ENCODE results near the gene WDR1.

WDR1 gene

GRCh38 chr4:10056334-10057022, 60.1 kb downstream of the WDR1 start:
- H3K4me3 ChIP-seq (replicated peaks in 1 of 2; ENCODE audit: low read depth in 2 of 2, low read length in 2 of 2): no peak overlapping the region
- no peak for TF ChIP-seq CTCF (IDR thresholded peaks at IDR 0.05; ENCODE audit: low read depth, low read length)
- no peak for DNase-seq (ENCODE audit: low read depth in 2 of 2)

- DNase-seq (ENCODE audit: low read depth in 2 of 2): peak; percentile 23 to 65
- TF ChIP-seq CTCF (IDR thresholded peaks at IDR 0.05; ENCODE audit: low read depth, low read length): no peak
- H3K4me3 ChIP-seq (replicated peaks in 1 of 2; ENCODE audit: low read depth in 2 of 2, low read length in 2 of 2): no peak overlapping the region
These were observed 60.7 kb downstream of the WDR1 start for GRCh38 chr4:10055871-10056270.

GRCh38 chr4:10054571-10055041, 62.0 kb downstream of the WDR1 start:
- TF ChIP-seq CTCF (IDR thresholded peaks at IDR 0.05; ENCODE audit: low read depth, low read length): no peak
- H3K4me3 ChIP-seq (replicated peaks in 1 of 2; ENCODE audit: low read depth in 2 of 2, low read length in 2 of 2): no peak overlapping the region
- DNase-seq (ENCODE audit: low read depth in 2 of 2): peak; percentile 61 to 79

- no peak for TF ChIP-seq CTCF (IDR thresholded peaks at IDR 0.05; ENCODE audit: low read depth, low read length)
- H3K4me3 ChIP-seq (replicated peaks in 1 of 2; ENCODE audit: low read depth in 2 of 2, low read length in 2 of 2): no peak overlapping the region
- DNase-seq (ENCODE audit: low read depth in 2 of 2): no peak
These were observed 62.8 kb downstream of the WDR1 start for GRCh38 chr4:10053635-10054453.

- DNase-seq (ENCODE audit: low read depth in 2 of 2): no peak
- TF ChIP-seq CTCF (IDR thresholded peaks at IDR 0.05; ENCODE audit: low read depth, low read length): no peak
- H3K4me3 ChIP-seq (replicated peaks in 1 of 2; ENCODE audit: low read depth in 2 of 2, low read length in 2 of 2): no peak overlapping the region
These were observed 65.0 kb downstream of the WDR1 start for GRCh38 chr4:10051517-10052135.

GRCh38 chr4:10050721-10051120, 65.9 kb downstream of the WDR1 start:
- DNase-seq (ENCODE audit: low read depth in 2 of 2): no peak
- no peak overlapping the region for H3K4me3 ChIP-seq (replicated peaks in 1 of 2; ENCODE audit: low read depth in 2 of 2, low read length in 2 of 2)
- TF ChIP-seq CTCF (IDR thresholded peaks at IDR 0.05; ENCODE audit: low read depth, low read length): no peak
